B cell (primary cell): ENCODE data around the gene TCFL5.

Experiments used
- CTCF ChIP-seq: fragments of 200-600 bp; IDR thresholded peaks from one replicate; pipeline ENCODE4 v1.8.0; 2022; ENCODE audit warnings: antibody characterized with exemption, mild to moderate bottlenecking
- EZH2 ChIP-seq: IDR thresholded peaks from 2 replicates; pipeline ENCODE4 v1.6.1; 2012; ENCODE audit warnings: borderline replicate concordance, low read depth, mild to moderate bottlenecking, moderate library complexity, low read length; ENCODE audit not compliant: insufficient read depth, poor library complexity, severe bottlenecking

GRCh38 chr20:62812907-62813200 is 48.8 kb downstream of the TCFL5 start:
- TF ChIP-seq CTCF (no peak), EZH2 (no peak)
